ENCODE data around the gene LMO1. TPM values are rescaled to one million over a fixed set of nuclear protein-coding genes. Genes with fewer than 3 reads are reported as not detected.

LMO1 gene
- total and polyA plus RNA-seq, 2 of the 8 experiments (the other 6 are each of a cell fraction or from before 2014, with no cell fraction given), result 0.17 TPM; not detected in 1

DNA sequence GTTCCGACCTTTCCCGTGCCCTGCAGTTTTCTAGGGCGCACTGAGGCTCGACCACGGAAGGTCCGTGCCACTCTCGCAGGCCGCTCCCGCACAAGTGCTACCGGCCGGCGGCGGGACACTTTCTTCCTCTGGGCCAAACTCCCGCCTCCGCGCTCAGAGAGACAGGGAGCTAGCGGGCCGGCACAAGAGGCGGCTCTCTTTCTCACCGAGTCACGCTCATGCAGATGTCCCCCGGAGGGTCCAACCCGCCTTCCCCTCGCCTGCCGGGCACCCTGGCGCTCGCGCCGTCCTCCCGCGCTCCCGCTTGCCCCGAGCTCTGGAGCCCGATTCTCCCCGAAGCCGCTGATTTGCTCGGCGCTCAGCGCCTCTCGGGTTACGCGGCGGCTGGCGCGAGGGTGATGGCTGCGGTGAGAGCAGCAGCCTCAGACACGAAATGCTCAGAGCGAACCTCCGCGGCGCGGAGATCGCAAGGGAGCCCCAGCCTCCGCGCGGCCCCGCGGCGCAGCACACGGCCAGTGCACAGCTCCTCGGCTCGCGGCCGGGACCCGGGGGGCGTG, 1.0 kb downstream of the LMO1 start (continued):
- TF ChIP-seq KDM4A (IDR thresholded peaks at IDR 0.05; ENCODE audit: low read depth, low read length, severe bottlenecking) (peak; percentile 85), RNF2 (IDR thresholded peaks at IDR 0.05; ENCODE audit: borderline replicate concordance, low read depth, low read length, missing control alignments, poor library complexity, severe bottlenecking) (peak; percentile 24), EGR1 (IDR thresholded peaks at IDR 0.05; ENCODE audit: borderline replicate concordance, low read depth, low read length) (0 out of 2 replicates have a peak, but pooled peaks have one; percentile 11), KDM5A (IDR thresholded peaks at IDR 0.05; ENCODE audit: low read length) (no peak), POLR2A (IDR thresholded peaks at IDR 0.05; ENCODE audit: control extremely low read depth in 1 of 2, low read depth in 2 of 2, low read length in 2 of 2) (peak in 1 of 2 experiments; percentile 41; a peak in 1 of 3 replicates), TAF7 (optimal IDR thresholded peaks at IDR 0.05; ENCODE audit: borderline replicate concordance, low read depth, low read length) (no peak), TCF12 (IDR thresholded peaks at IDR 0.05; ENCODE audit: low read depth, low read length) (no peak)
